HG02763 (cell line): Measurements from ENCODE around the gene FAM229B.
"Not testable (repeated sequence)": the region's sequence is repeated elsewhere in the genome, so short reads cannot be mapped to it uniquely, and the experiment has no call there.

ENCODE experiments used
- ATAC-seq: cut with Tn5 transposase; IDR thresholded peaks from one replicate; pipeline ENCODE4 v1.9.1; 2021; ENCODE audit warnings: mild to moderate bottlenecking, moderate library complexity; ENCODE audit not compliant: unreplicated experiment

Gene FAM229B

DNA sequence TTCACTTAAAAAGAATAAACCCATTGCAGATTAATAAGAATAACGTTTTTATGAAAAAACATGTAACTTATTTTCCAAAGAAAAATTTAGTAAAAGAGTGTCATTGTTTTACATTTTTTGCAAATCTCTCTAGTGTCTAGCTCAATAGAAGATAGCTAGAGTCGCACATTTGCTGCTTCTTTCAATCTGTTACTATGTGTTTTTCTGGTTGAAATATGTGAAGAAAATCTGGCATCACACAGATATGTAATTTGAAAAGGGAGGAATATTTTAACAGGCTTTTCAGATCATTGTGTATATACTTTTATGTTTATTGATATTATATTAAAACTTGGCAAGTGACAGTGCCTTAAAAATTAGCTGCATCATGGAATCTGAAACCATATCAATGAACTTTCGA is 24.4 kb upstream of the FAM229B start:
- ATAC-seq: no peak

DNA sequence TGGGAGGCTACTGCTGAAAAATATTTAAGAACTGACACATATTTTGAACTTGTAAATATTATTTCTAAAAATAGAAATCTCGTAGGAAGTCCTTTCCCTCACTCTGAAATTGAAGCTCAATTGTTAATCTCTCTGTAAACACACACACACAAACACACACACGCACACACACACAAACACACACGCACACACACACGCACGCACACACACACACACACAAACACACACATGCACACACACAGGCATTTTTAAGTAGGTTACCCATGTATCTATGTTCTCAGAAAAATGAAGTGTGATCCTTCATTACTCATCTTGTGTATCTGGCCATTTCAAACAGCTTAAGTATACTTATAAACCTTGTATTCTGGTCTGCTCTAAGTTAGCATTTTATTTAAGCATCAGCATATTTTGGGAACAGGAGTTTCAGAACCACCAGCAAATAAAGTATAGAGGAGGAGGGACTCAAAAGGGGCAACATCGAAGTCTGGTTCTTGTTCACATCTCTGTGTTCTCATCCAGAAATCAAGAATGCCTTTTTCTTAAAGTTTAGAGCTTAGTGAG is 21.9 kb upstream of the FAM229B start:
- ATAC-seq: no peak

DNA sequence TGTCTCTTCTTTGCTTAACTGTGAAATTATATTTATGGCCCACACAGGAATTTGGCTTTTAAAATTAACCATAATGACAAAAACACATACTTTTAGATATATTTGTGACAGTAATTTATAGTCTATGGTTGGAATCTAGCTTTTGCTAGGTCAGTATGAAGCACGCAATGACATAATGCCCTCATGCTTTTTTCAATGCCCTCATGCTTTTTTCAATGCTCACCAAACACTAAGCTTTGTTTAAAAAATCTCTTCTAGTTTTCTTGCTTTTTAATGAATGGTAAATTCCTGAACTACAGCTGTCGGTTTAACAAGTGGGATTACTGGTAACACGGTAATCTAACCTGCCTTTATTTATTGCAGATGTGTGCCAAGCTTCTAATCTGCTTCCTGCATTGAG is 20.8 kb upstream of the FAM229B start:
- no peak for ATAC-seq

DNA sequence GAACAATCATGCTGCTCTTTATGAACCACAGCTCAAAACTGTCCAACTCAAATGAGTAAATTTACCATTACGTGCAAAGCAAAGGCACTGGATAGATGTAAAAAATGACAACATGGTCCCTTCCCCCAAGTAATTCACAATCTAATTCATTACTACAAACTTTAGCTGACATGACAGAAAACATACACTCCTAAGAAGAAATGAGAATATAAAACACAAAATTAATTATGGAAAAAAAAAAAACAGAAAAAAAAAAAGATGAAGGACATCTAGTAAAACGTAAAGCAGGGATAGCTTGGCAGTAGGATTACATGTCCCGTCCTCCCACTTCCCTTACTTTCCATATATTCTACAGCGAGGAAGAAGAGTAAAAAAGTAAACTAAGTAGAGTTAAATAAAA is 5.8 kb upstream of the FAM229B start:
- ATAC-seq: no peak

DNA sequence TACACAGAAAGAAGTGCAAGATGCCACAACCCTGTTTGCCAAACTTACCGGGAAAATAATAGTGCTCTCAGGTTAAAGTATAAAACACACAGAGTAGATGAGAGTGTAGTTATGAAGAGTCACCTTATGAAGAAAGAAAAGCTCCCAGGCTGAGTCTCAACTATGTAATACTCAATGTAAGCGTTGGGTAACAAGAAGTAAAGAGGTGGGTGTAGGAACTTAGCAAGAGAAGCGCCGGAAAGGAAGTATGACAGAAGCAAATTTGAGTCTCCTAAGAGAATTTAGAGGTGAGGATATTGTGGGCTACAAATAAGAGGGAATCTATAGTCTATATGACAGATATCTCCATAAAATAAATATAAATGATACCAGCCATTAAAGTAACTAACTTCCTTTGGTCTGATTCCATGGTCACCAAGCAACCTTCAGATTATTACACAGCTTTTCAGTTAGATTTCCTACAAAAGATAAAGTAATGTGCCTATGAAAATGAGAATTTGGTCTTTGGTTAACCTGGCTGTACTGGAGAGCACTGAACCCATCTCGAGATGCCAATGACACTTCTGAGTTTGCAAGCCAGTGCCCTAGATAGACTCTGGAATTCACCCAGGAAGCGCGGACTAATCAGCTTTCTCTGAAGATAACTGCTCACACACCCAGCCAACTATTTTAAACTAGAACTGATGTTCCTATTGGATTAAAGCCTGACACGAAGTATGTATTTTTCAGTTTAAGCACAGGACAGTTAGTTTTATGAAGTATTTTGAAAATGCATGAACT is 1.9 kb upstream of the FAM229B start:
- no peak for ATAC-seq

DNA sequence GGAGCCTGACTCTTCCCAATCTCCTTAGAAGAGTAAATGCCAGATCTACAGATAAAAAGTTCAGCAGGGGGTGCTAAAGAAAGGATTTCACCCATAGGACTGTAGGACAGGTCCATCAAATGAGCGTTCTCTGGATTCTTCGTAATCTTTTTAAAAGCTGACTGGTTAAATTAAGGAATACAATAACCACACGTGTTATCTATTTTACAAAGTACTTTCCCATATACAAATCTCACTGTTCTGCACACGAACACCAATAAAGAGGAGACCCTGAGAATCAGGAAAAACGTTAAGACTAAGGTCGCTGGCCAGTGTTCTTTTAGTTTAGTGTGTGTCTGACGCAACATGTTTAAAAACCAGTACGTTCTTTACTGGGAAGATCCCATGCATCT is 651 bp upstream of the FAM229B start:
- peak; percentile 25 for ATAC-seq

DNA sequence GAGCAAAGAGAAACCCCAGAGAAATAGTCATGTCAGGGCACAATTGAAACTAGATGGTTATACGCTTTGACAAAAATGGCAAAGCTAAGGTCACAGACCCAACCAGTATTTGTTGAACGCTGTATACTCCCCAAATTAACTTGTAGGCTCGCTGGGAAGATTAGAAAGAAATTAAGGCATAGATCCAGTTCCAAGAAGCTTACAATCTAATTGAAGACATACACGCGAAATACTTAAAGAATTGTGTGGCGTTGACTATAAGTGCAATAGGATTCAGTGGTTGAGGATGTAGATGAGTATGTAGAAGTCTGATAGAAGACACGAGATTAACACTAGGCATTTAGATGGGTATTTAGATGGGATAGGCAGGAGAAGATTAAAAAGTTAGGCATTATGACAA is 525 bp downstream of the FAM229B start:
- ATAC-seq: no peak

DNA sequence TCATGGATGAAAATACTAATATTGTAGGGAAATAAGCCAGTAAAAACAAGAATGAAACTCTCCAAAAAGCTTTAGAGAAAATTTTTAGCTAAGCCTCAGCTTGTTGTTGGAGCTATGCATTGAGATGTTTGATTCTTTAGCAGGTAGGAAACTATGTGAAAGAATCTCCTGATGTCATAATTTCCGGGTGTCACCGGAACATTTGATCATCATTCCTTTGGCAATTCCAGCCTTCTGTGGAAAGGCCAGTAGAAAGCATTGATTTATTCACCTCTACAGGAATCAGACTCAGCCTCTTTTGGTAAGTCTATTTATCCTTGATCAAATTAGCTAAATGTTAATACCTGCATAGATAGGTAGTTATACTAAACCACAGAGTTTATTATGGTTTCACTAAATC is 9.5 kb downstream of the FAM229B start:
- ATAC-seq: no peak

DNA sequence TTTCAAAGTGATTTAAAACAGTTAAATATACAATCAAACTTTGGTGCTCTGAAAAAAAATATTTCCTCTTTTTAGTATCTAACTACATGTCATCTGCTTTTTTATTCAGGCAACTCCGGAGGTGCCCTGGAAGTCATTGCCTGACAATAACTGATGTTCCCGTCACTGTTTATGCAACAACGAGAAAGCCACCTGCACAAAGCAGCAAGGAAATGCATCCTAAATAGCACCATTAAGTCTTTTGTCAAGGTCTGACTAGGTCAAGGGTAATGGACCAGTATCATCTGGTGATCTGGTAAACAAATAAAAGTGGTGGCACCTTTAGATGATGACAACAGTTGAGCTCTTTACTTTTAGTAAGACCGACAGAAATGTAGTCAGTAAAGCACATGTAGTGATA is 13.2 kb downstream of the FAM229B start:
- no peak for ATAC-seq

DNA sequence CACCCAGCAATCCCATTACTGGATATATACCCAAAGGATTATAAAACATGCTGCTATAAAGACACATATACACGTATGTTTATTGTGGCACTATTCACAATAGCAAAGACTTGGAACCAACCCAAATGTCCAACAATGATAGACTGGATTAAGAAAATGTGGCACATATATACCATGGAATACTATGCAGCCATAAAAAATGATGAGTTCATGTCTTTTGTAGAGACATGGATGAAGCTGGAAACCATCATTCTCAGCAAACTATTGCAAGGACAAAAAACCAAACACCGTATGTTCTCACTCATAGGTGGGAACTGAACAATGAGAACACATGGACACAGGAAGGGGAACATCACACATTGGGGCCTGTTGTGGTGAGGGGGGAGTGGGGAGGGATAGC is 18.6 kb downstream of the FAM229B start:
- not testable (repeated sequence) for ATAC-seq

DNA sequence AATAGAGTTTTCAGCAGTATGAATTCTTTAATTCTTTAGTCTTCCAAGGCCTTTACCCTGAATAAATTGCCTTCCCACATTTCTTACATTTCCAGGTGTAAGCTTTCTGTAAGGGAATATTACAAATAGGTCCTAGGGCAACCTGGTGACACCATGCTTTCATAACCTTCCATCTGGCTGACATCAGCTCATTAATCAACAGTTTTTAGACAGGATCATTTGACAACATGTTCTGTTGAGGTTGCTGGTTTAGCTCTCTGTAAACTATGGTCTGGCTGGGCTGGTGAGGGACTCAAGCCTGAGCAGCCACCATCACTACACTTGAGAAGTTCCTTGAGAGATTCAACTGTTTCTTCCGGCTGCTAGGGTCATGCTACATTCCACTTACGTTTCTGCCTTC is 19.2 kb downstream of the FAM229B start:
- ATAC-seq: no peak

DNA sequence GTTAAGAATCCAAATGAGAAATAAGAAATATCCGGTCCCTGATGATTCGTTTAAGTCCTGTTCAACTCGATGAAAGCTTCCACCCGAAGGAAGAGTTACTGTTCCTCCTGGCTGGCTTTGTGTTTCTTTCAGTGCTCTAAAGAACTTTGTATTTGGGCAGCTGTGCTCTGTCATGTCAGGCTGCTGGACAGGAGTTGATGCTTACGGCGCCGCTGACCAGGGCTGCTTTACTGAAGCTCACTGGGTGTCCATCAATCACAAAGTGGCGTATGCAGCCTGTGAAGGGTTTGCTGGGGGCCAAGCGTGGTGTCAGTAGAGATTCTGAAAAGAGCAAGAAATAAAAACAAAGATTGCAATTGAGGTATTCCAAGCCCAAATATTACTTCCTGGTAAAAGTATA is 21.9 kb downstream of the FAM229B start:
- ATAC-seq: no peak

DNA sequence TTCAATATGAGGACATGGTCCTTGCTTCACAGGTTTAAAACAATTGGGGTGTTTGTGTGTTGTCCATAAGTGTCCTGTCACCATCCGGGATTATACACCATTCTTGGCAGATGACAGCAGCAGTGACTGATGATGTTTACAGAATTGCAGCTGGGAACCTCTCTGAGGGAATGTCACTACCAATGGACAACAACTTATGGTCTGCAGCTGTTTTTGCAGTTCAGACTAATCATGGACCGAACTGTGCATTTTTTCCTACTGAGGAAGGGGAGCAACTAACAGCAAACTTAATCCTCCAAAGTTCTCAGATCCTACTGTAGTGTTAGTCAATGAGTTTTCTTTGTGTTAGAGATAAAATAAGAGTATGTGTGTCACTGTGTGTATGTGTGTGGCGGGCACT is 26.0 kb downstream of the FAM229B start:
- ATAC-seq: no peak

DNA sequence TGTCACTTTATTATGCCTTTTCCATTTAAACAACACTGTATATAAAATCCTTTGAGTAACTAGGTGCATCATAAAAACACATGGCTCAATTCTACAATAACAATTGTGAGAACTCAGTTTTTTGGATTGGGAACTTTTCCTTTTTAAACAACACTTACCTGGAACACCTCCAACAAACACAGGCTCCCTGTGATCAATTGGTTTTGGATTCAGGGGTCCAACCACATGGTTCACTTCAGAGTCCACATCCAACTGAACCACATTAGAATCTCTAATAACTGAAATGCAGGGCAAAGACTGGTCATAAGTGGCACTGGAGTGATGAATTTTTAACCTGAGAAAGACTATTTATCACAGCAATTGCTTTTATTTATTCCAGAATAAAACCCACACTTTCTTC is 26.5 kb downstream of the FAM229B start:
- no peak for ATAC-seq

DNA sequence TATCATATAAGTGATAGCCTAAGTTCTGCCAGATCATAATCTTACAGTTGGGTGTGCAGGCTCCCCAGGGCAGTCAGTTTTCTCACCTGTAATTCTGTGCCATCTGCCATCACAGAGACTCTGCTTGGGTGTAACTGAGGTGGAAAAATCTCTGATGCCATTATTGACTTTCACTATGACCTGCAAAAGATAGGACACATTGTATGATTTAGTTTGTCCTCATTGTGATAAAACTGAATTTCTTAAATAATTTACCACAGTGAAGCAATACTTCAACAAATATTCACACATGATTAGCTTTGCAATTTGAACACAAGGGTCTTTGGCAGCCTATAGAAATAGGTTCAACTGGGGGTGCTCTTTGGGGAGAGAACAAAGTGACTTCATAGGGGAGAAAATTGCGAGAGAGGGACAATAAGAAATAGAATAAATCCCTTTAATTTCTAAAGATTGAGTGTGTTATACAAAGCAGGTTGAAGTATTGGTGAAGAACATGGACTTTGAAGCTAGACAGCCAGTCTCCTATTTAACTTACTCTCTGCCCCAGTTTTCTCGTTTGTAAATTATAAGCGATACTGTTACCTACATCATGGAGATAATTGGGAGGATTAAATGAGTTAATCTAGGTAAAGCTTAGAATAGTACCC is 27.3 kb downstream of the FAM229B start:
- no peak for ATAC-seq

DNA sequence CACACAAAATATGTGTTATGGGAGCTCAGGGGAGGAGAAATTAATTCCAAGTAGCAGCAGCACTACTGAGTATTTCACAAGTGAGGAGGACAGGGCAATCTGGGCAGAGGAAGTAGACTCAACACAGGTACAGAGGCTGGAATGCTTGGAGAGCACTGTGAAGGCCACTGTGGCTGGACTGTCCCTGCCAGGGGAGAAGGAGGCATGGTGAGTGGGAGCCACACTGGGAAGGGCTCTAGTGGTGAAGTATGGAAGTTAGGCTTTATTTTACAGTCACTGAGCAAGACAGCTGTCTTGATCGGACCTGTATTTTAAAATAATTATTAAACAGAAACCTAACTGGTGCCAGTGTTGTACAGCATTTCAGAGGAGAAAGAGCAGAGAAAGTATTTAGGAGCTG is 28.8 kb downstream of the FAM229B start:
- ATAC-seq: no peak

DNA sequence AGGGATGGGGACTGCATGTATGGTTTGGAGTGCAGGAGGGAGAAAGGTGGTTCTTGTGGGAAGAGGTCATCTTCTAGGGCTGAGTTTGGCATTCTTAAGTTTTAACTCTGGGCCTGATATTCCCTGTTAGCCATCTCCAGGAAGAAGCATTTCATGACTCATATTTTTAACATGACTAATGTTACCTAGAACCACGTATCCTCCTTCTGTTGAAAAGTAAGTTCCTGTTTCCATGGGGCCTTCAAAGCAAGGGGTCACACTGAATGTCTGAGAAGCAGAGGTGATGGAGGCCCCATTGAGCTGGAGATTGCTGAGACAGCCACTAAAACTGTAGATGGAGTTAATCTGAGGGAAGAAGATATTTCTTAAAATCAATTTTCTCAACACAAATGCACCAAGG is 30.2 kb downstream of the FAM229B start:
- ATAC-seq: no peak

DNA sequence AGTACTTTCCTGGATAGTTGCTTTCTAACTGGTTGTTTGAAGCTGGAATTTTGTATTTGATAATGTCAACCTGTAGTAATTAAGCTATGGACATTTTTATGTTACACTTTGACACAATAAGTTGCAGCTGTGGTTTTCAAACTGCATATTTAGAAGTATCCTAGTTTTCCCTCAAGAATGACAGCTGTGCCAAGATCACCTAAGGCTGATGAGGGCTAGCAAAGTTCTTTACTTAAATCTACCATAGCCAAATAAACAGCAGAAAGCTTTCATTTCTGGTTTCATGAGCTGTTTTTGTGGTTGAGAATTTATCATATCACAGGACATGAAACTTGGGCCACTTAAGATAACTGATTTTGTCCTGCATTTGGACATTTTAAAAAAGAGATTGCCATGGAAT is 30.6 kb downstream of the FAM229B start:
- ATAC-seq: no peak

DNA sequence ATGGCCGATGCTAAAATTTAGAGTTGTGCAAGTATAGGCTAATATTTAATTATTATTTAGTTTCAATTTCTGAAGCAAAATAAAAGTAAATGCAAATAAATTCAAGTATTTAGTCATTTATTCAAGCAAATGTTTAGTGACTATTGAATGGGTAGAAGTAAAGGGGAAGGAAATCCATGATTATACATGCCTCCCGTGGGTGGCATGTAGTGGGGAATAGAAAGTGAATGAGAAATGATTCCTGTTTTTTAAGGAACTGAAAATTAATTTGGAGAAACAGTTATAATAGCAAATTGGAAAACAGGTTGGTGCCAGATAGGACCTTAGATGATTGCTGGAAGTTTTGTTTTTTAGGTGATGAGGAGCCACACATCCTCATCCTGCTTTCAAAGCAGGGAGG is 35.4 kb downstream of the FAM229B start:
- no peak for ATAC-seq

DNA sequence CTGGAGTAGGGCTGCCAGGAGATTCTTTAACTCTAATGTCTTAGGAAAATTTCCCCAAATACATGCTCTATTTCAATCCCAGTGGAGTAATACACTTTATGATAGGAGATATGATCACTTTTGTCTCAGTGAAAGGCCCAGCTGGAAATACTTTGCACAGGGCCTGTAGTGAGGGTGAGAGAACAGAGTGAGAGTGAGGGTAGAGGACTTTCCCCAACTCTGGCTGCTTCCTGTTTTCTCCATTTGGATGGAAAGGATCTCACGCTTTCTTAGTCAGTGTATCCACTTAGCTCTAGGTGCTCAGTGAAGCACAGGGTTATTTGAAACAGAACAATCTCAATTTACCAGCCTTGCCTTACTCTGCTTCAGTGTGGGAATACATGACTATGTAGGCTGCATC is 36.6 kb downstream of the FAM229B start:
- ATAC-seq: no peak

DNA sequence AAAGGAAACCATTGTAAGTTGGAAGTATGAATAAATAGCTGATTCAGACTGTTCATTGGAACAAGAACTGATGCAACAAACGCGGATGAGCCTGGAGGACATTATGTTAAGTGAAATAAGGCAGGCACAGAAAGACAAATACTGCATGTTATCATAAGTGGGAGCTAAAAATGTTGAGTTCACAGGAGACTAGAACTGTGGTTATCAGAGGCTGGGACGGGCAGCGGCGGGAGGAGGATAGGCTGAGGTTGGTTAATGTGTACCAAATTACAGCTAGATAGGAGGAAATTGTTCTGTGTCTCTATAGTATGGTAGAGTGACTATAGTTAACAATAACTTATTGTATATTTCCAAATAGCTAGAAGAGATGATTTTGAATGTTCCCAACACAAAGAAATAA is 40.8 kb downstream of the FAM229B start:
- ATAC-seq: no peak

DNA sequence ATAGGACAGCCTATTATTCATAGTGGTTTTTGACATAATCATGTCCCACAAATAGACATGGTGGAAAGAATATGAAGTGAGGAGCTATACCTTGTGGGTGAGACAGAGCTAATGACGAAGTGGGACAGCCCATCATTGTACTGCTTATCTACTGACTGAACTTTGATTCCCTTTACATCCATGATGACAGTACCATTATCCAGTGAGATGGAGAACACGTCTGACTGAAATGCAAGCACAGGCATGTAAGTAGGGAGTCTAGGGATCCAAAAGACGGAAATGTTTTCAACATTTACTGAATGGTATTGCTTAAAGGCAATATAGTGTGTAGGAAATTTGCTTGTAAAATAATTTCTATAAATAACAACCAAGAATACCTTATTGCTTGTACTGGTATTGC is 43.5 kb downstream of the FAM229B start:
- ATAC-seq: no peak

DNA sequence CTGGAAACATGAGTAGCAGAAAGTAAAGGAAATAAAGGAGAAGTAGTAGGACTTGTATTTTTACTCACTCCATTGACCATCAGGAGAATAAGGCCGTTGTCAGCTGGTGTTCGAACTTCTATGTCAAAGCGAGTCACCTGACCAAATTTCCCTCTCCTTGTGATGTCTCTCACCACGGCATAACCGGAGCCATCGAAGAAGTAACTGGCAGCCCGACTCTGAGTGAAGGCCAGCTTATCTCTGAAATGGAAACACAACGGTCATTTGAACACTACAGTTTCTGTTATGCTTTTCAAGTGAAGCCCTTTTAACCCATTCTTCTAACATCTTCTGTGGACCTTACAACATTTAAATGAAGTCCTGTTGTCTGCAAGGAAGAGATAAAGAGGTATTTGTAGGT is 51.7 kb downstream of the FAM229B start:
- no peak for ATAC-seq
